ENCODE data around the gene GLIPR1. TPM values are rescaled to one million over a fixed set of nuclear protein-coding genes. Genes with fewer than 3 reads are reported as not detected.
A peak's percentile ranks its signal among the peaks of the same experiment; 100 is the strongest.
"Not testable (repeated sequence)": the region's sequence is repeated elsewhere in the genome, so short reads cannot be mapped to it uniquely, and the experiment has no call there.

The GLIPR1 gene
- 29.8 TPM for total RNA-seq

GRCh38 chr12:75480469-75480949, at the start of gene GLIPR1:
GLIPR1 (plus strand) TSS chr12:75480755; CDS start chr12:75480881, 126 bp downstream.
- DNase-seq (ENCODE audit: low spot score) (peak; percentile 82), ATAC-seq (peak; percentile 95)
- intact Hi-C loops (cut with DNase I): no loop called here

- ATAC-seq (no peak), DNase-seq (ENCODE audit: low spot score) (no peak)
- intact Hi-C loops (cut with DNase I): no loop called here
Measured at GRCh38 chr12:75432924-75433323, 47.6 kb upstream of the GLIPR1 start.

DNA sequence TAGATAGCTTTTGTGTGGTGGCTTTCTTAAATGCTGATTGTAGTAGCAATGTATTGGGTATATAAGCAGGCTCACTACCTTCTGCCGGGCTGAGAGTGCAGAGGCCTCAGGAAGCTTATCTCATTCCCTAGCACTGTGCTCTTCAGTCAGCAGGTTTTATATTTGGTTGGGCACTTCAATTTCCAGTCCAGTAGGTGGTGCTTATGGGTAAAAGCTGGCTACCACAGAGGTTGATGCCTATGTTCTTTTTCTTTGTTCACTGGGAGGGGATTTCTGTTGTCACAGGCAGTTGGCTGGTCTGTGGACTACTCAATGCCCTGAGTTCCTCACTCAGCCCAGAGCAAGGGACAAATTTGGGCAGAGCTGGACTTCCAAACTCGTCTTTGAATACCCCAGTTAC, 43.0 kb upstream of the GLIPR1 start:
- intact Hi-C loops (cut with DNase I): no loop called here
- ATAC-seq: no peak
- DNase-seq (ENCODE audit: low spot score): no peak

DNA sequence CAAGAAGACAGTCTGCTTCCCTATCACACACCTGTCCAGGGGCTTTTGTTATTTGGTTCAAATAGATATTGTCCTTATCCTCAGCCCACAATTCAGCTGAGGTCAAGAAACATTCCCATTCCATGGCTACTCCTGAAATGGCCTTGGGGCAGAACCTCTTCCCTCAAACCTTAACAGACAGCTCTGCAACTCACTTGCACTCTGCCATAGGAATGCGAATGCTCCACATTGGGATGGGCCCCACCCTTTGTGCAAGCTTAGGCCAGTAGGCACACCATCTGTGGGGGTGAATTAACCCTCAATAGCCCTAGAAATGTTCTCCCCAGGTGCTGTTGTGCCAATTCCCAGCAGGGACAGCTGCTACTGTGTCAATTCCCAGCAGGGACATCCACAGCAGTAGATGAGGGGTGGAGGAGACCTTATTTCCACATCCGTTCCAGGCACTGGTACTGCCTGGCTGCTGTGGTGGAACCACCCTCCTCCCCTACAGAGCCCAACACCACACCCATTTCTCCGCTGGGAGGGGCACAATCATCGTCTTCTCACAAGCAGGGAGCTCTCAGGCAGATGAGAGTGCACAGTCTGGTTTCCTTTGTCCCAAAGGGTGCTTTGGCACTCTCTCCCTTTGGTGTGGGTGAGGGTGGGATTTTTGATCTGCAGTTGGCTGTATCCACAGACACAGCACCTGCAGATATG, 42.3 kb upstream of the GLIPR1 start:
- ATAC-seq (no peak), DNase-seq (ENCODE audit: low spot score) (no peak)
- intact Hi-C loops (cut with DNase I): no loop called here

DNA sequence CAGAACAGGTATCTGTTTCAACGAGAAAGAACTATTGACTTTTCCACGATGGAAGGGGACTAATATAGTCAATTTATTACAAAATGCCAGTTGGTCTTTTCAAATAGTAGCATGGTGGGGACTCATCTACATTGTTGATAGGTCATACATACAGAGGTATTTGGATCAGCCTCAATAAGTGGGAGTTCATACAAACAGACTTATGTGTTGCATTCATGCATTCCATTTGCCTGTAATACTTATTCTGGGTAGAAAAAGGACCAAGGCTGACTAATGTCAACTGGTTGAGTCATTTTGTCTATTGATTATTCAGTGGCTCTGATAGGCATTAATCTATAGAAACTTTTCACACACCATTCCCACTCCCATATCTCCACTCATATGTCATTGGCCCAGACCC, 41.5 kb upstream of the GLIPR1 start:
- DNase-seq (ENCODE audit: low spot score) (no peak), ATAC-seq (no peak)
- intact Hi-C loops (cut with DNase I): no loop called here

DNA sequence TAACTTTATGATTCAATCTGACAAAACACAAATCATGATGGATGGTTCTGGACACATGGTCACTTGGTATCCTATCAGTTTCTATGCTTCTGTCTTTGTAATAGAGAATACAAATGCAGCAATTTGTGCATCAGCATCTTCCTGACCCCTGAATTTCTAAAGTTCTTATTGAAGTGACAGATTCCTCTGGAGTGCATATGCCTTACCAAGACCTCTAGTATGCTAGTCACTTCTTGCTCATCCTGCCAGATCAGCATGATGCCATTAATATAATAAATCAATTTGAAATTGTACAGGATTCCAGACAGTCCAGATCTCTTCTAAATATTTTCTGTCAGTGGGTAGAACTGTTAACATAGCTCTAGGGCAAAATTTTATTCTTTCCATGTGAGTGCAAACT, 40.6 kb upstream of the GLIPR1 start:
- intact Hi-C loops (cut with DNase I): no loop called here
- ATAC-seq (no peak), DNase-seq (ENCODE audit: low spot score) (no peak)

GRCh38 chr12:75441687-75442449, 38.7 kb upstream of the GLIPR1 start:
- DNase-seq (ENCODE audit: low spot score); ATAC-seq; intact Hi-C loops (cut with DNase I): not testable (repeated sequence)

DNA sequence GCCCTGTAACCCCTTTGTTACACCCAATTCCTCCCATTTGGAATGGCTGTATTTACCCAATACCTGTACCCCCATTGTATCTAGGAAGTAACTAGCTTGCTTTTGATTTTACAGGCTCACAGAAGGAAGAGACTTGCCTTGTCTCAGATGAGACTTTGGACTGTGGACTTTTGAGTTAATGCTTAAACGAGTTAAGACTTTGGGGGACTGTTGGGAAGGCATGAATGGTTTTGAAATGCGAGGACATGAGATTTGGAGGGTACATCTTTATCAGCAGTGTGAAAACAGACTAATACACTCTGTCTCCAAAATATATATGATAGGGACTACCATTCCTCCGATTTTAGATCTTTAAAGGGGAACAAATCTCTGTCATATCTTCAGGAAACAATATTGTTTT, 38.1 kb upstream of the GLIPR1 start:
- DNase-seq (ENCODE audit: low spot score); ATAC-seq; intact Hi-C loops (cut with DNase I): not testable (repeated sequence)

DNA sequence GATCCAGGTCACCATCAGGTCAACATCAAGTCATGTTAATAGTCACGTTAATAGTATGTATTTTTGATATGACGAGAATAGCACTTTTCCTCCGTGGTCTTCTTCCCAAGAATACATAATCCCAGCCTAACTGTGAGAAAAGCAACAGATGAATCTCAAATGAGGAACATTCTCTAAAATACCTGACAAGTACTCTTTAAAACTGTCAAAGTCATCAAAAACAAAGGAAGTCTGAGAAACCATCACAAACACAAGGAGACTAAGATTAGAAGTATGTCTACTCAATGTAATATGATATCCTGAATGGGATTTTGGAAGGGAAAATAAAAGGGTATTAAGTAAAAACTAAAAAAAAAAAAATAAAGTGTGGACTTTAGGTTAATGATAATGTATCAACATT, 36.8 kb upstream of the GLIPR1 start:
- no peak for DNase-seq (ENCODE audit: low spot score)
- no peak for ATAC-seq
- intact Hi-C loops (cut with DNase I): no loop called here

- intact Hi-C loops (cut with DNase I): no loop called here
- DNase-seq (ENCODE audit: low spot score): no peak
- ATAC-seq: no peak
Measured at GRCh38 chr12:75444429-75445136, 36.0 kb upstream of the GLIPR1 start.

DNA sequence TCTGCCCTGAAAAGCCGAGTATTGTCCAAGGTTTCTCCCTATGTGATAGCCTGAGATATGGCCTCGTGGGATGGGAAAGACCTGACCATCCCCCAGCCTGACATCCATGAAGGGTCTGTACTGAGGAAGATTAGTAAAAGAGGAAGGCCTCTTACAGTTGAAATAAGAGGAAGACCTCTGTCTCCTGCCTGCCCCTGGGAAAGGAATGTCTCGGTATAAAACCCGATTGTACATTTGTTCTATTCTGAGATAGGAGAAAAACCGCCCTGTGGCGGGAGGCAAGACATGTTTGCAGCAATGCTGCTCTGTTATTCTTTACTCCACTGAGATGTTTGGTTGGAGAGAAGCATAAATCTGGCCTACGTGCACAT, 35.4 kb upstream of the GLIPR1 start:
- DNase-seq (ENCODE audit: low spot score); ATAC-seq; intact Hi-C loops (cut with DNase I): not testable (repeated sequence)

DNA sequence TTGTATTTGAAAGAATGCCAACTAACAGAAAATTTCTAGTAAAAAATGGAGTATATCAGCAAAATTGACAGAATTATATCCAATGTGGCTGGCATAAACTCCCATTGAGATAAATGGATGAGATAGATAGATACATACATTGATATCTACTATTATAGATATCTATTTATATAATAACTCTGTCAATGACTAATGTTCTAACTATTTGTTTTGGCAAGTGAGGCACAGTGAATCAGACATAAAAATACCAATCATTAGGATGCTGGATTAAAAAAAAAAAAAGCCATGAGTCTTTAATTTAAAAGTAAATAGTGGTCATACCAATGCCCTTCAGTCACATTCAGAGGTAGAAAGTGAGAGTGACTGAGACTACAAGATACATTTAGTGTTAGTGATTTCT, 33.7 kb upstream of the GLIPR1 start:
- intact Hi-C loops (cut with DNase I): no loop called here
- no peak for ATAC-seq
- DNase-seq (ENCODE audit: low spot score): no peak

DNA sequence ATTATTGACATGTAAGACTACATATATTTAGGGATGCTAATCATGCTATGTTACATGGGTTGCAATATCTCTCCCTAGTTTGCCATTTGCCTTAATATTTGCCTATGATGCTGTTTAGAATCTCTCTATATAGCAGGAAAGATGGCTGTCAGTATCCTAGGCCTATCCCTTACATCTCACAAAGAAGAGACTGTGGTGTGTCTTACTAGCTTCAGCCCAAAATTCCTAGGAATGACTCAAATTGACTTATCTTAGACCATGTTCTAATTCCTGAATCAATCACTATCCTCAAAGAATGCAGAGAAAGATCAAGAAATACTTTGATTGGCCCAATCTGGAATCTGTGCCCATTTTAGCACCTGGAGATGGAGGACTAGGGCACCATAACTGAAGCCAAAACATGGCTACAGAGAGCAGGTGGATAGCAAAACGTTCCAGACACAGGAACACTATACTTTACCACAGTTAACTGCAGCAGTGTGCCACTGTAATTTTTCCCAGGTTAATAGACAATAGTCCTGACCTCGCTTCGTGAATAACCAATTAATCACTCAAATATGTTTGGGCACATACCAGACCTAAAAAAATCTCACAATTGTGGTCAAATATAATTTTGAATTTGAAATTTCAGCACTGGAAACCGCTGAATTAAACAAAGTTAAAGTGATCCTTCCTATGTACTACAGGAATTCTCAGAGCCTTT, 32.7 kb upstream of the GLIPR1 start:
- intact Hi-C loops (cut with DNase I): no loop called here
- DNase-seq (ENCODE audit: low spot score) (no peak), ATAC-seq (no peak)

DNA sequence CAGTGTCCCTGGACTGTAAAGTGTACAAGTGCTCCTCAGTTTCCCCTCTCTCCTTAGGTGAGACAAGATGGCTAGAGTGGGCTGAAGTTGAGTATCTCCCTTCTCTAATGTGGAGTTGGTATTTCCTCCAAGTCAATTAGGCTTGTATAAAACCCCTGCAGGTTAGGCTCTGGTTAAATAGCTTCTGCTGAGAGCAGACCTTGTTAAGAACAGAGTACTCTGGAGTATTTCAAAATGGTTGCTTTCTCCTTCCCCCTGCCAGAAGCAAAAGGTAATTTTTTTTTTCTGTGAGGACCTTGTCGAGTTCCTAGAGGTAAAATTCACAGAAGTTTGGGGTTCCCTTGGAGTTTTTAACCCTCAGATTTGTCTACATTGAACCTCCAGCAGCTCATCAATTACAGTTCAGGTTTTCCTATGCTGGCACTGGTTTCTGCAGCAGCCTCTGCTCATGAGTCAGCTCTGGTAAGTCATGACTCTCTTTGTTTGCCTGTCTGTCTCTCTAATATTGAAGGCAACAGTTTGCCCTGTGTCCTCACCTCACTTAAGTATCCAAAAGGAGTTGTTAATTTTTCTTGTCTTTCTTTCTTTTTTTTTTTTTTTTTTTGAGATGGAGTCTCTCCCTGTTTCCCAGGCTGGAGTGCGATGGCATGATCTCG, 27.8 kb upstream of the GLIPR1 start:
- no peak for ATAC-seq
- no peak for DNase-seq (ENCODE audit: low spot score)
- intact Hi-C loops (cut with DNase I): no loop called here

DNA sequence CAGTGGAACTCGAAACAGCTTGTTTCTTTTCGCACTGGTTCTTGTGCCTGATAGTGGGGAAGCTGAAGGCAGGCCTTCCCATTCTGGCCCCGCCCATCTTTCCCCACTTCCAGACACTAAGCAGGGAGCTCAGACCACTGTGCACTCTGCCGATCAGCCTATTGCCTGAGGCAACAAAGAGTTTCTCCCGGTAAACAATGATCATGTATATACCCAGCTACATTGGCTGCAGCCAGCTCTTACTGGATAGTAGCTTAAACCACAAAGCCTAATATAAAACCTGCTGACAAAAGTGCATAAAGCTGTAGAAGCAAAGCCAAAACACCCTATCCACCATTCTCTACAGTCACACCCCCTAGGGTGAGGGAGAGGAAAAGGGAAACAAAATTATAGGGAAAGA, 24.7 kb upstream of the GLIPR1 start:
- no peak for DNase-seq (ENCODE audit: low spot score)
- intact Hi-C loops (cut with DNase I): no loop called here
- peak; percentile 26 for ATAC-seq

DNA sequence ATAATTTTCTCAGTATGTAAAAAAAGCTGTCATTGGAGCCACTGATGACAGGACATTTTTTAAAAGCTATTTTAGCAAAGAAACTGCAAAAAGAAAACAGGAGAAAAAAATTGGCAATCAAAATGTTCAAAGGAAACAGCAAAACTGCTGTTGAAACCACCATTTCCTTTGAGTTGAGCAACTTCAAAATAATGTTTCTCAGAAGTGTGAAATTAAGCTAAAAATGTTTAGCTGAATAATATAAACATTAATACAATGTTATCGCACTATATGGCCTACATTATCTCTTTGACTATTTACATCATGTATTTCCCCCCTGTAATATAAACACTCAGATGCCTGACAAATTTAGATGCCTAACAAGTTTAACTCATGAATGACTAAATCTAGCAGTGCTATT, 23.4 kb upstream of the GLIPR1 start:
- ATAC-seq (no peak), DNase-seq (ENCODE audit: low spot score) (no peak)
- intact Hi-C loops (cut with DNase I): no loop called here

DNA sequence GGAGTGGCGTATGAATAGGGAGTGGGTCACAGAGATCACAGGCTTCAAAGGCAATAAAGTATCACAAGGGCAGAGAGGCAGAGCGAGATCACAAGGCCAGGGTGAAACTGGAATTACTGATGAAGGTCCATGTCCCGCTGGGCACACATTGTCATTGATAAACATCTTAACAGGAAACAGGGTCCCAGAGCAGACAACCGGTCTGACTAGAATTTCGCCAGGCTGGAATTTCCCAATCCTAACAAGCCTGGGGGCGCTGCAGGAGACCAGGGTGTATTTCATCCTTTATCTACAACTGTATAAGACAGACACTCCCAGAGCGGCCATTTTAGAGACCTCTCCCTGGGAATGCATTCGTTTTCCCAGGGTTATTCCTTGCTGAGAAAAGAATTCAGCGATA, 22.7 kb upstream of the GLIPR1 start:
- not testable (repeated sequence) for ATAC-seq

GRCh38 chr12:75459755-75460154, 20.8 kb upstream of the GLIPR1 start:
- intact Hi-C loops (cut with DNase I): no loop called here
- DNase-seq (ENCODE audit: low spot score) (no peak), ATAC-seq (no peak)

More for the DNA sequence above, 22.7 kb upstream of the GLIPR1 start:
- DNase-seq (ENCODE audit: low spot score); intact Hi-C loops (cut with DNase I): not testable (repeated sequence)

DNA sequence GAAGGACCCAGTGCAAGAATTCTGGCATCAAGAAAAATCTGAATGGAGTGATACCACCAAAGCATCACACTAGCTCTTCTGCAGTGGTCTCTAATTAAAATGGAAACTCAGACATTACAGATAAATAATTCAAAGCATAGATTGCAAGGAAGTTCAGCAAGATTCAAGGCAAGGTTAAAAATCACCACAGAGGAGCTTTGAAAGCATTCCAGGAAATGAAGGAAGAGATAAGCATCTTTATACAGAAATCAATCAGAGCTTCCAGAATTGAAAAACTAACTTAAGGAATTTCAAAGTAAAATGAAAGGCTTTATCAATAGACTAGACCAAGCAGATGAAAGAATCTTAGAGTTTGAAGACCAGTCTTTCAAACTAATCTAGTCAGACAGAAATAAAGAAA, 20.4 kb upstream of the GLIPR1 start:
- DNase-seq (ENCODE audit: low spot score): no peak
- no peak for ATAC-seq
- intact Hi-C loops (cut with DNase I): no loop called here
